Glomerular endothelial cell (primary cell): Measurements from ENCODE around the gene HLA-DQA1. TPM values are rescaled to one million over a fixed set of nuclear protein-coding genes. Genes with fewer than 3 reads are reported as not detected.
"Not testable (repeated sequence)": the region's sequence is repeated elsewhere in the genome, so short reads cannot be mapped to it uniquely, and the experiment has no call there.

Experiments
- DNase-seq: peaks from one replicate; pipeline ENCODE4 v3.0.0-alpha.2; 2011; ENCODE audit warnings: low read depth, low spot score; ENCODE audit errors: extremely low read depth
- total RNA-seq: library from RNA; depleted of rRNA; stranded (reverse); fragments of >200 nt; gene quantifications from 2 replicates; pipeline ENCODE4 v1.2.3, GENCODE V29; 2015

Gene HLA-DQA1
- total RNA-seq, result not detected in 2 replicates

GRCh38 chr6:32637219-32637880 lies at the start of gene HLA-DQA1:
TSS of gene HLA-DQA1 (plus strand) at chr6:32637406. CDS start at chr6:32637459, 53 bp downstream.
- DNase-seq, result no peak

DNA sequence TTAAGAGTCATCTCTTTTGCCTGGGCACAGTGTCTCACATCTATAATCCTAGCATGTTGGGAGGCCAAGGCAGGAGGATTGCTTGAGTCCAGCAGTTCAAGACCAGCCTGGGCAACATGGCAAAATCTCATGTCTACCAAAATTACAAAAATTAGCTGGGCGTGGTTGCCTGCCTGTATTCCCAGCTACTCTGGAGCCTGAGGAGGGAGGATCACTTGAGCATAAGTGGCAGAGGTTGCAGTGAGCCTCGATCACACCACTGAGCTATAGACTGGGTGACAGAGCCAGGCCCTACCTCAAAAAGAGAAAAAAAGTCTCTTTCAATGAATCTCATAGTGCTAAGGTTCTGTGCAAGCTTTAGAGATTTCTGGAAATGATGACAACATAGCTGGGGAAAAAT lies 49.0 kb upstream of the HLA-DQA1 start:
- no peak for DNase-seq

DNA sequence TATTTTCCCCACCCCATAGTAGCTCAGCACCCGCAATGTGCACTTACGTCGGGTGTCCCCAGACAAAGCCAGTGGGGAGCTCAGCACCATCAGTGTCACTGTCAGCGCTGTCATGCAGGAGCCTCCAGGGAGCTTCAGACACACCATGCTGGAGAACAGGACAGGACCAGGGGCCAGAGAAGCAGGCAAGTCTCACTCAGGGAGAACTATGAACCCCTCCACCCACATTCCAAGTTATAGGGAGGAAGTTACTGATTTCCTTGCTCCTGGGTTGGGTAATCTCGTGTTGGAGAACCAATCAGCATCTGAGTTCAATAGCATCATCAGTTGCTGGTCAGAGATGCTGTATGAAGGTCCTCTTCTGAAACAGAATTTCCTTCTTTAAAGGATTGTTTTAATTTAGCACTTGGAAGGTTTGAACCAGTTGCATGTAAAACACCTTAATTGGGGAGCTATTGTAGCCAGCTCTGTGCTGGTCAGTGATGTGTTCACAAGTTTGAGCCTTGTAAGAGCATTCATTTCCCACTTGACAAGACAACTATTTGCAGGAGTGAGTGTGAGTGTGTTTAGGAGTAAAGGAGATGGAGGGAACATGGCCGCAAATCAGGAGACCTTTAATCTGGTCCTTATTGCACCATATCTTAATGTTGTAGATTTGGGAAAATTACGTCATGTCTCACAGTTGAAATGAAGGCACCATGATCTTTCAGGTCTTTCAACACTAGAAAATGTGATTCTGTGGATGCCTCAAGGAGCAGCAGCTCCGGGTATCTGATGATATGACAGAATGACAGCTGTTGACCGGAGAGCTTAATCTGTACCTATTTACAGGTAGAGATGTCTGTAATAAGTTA lies 47.4 kb upstream of the HLA-DQA1 start, which contains the start of gene HLA-DRB1:
Gene HLA-DRB1, minus strand, starts transcription at position 253 of the 854 bp plus-strand sequence. Its CDS starts 106 bp downstream, at position 147.
- no peak for DNase-seq

DNA sequence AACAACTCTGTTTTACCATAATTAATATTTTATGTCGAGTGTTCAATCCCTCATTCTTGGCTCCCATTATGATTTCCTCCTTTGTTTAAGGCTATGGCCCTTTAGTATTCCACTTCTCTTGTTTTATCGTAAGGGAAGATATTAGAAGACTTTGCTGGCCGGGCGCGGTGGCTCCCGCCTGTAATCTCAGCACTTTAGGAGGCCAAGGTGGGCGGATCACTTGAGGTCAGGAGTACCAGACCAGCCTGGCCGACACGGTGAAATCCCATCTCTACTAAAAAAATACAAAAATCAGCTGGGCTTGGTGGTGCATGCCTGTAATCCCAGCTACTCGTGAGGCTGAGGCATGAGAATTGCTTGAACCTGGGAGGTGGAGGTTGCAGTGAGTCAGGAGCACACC lies 46.5 kb upstream of the HLA-DQA1 start:
- DNase-seq, result not testable (repeated sequence)

DNA sequence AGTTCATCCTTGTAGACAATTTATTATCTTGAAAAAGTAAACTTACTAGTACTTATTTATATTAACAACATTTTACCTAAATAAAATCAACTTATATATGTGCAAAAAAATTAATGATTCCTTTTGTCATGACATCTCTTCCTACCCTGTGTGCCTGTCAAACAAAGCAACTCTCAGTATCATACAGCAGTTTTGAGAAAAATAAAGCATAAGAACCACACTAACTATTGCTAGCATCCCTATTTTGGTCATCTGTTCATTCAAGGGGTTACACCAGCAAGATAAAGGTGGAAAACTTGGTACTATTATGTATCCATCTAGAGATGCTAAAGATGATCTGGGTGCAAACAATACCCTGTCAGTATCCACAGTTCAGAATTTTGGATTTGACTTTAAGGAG lies 40.2 kb upstream of the HLA-DQA1 start:
- DNase-seq, result no peak

GRCh38 chr6:32602383-32602782 lies 34.8 kb upstream of the HLA-DQA1 start:
- DNase-seq, result no peak

DNA sequence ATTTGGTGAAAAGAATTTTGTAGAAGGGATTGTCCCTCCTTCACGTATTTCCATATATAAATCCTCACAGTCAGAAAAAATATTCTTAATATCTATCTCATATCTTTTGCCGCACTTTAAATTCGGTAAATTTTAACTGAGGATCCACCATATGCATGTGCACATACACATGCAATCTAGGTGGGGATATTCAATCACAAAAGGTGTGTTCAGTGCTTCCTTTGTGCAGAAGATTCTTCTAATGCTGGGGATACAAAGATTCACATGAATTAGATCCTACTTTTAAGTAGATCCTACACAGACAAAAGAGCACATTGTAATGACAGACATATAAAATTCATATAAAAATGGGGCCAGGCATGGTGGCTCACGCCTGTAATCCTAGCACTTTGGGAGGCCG lies 34.0 kb upstream of the HLA-DQA1 start:
- DNase-seq, result no peak

DNA sequence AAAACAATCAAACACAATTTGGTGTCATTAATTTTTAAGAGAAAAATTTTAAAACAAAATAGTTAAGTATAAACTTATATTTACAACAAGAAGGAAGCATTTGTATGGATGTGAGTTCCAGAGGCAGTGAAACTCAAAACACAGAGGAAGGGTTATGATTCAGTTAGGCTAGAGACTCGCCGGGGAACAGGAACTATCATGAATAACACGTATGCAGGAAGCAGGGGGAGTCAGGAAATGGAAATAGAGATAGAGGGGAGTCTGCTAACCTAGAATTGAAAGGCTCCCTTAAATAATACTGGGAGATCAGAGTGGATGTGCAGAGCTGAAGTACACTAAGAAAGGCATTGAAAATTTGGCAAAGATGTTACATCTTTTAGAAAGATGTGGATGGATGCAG lies 33.3 kb upstream of the HLA-DQA1 start:
- no peak for DNase-seq

DNA sequence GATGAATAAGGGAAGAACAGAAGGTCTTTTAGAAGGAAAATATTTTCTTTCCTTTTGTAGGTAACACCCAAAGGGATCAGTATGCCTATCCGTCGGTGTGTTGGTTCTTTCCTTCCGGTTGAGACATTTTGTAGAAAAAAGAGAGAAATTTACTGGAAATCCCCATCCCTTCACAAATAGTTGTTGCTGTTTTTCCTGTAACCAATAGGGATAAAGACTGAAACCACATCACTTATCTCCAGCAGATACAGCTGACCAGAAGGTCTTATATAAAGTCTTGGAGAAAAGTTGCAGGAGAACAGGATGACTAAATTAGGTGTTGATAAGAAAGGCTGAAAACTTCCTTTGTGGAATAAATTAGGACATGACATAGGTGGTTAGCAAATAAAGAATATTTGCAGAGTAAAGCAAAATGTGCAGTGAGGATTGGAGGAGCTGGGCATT lies 32.8 kb upstream of the HLA-DQA1 start:
- no peak for DNase-seq

- no peak for DNase-seq
Observed at GRCh38 chr6:32607263-32607987, 29.8 kb upstream of the HLA-DQA1 start.

DNA sequence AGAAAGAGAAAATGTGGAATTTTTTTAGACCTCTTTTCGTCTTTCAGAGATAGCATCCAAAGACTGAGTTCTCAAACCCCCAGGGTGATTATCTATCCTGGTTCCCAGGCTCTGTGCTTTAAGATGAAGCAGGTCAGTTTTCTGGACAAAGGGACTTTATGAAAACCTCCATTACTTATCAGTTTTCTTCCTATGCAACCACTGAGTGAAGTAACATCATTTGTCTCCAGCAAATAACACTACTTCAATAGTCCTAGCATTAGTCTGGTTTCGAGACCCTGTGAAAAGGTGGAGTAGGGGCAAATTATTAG lies 29.3 kb upstream of the HLA-DQA1 start:
- no peak for DNase-seq

DNA sequence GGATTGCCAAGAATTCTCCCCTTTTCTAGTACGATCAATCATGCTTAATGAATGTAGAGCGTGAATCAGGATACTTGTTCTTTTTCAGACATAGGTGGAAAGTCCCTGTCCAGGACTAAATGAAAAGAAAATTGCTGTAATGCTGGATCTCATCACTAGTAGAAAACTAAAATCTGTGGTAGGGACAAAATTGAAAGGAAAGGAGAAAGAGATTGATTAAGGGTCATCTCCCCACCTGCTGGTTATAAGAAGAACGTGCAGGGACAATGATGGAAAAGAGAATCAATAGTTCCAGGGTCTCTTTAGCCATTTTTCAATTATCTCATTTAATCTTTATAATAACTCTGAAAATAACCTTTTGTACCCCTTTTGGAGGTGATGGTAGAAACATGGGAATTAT lies 28.8 kb upstream of the HLA-DQA1 start:
- no peak for DNase-seq

GRCh38 chr6:32609391-32609730 lies 27.8 kb upstream of the HLA-DQA1 start:
- no peak for DNase-seq

GRCh38 chr6:32609731-32610640 lies 27.2 kb upstream of the HLA-DQA1 start:
- peak; percentile 89 for DNase-seq

DNA sequence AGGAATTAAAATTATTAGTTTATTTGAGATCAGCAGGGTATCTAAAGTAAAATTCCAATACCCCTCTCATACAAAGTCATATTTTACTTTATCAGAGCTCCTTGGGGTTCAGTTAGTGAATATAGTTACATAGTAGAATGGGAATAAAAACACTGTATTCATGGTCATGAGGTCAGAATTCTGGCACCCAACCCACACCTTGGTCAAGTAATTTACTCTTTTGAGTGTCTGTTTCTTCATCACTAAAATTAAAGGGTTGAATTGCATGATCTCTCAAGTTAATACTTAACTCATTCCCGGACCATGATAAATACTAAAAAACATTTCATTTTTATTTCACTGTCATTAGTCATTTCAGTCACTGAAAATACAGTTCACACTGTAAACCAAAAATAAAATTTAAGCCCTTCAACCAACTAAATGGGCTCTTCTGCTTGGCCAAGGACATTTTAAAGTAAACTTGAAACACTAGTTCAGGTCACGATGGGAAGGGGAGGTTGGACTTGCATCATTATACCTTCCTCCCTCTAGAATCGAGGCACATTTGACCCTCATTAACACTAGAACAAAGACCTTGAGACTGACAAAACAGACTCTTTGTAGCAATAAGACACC lies 26.4 kb upstream of the HLA-DQA1 start:
- DNase-seq, result no peak

GRCh38 chr6:32613475-32613874 lies 23.7 kb upstream of the HLA-DQA1 start:
- no peak for DNase-seq

DNA sequence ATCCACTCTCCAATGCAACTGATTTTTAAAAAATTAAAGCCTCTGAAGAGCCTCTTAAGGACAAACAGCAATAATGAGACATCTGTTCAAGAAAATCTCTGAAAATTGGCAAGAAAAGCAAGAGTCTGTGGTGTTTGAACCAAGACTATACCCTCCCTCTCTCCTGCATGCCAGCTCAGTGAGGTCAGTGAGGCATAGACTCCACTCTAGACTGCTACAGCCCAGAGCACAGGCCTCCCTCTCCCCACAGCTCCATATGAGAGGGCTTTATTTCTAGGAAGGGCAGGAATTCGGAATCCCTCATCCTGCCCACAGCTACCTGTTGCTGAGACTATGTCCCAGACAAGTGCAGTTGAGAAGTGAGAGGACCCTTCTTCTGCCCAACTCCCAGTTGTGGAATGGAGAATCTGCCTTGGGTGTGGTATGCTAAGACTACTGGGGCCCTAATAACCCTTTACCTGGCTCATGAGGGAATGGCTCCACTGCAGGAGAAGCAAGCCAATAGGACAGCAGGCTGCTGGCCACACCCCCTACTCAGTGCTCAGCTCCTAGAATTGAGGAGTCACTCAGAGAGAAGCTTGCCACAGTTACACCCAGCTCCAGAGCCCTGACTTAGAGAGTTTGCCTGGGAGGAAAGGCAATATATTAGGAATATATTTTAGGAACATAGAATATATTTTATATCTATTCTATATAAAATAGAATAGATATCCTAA lies 22.7 kb upstream of the HLA-DQA1 start:
- no peak for DNase-seq

GRCh38 chr6:32615885-32616532 lies 21.2 kb upstream of the HLA-DQA1 start:
- DNase-seq, result no peak

GRCh38 chr6:32617751-32618150 lies 19.5 kb upstream of the HLA-DQA1 start:
- DNase-seq, result no peak
